ENCODE data around the gene TES. TPM values are rescaled to one million over a fixed set of nuclear protein-coding genes. Genes with fewer than 3 reads are reported as not detected.

The TES gene
- total and polyA plus RNA-seq, 2 of the 13 experiments (the other 11 are each of a cell fraction or from before 2014, with no cell fraction given): 21.6 to 23.0 TPM

- 52% methylated on average over 1 of the region's 1 CpG for WGBS (ENCODE audit: low lambda C conversion rate)
- Histone ChIP-seq H3K79me2 (ENCODE audit: insufficient read depth, low read length) (peaks cover 9% of the 10 kb centered on the region), H3K27ac (ENCODE audit: extremely low read length, insufficient read depth, low read length) (no peak overlapping the region), H3K9me3 (ENCODE audit: low read length) (no peaks in the 10 kb centered on the region), H3K4me1 (ENCODE audit: insufficient read depth, low read length) (peaks cover 7% of the 10 kb centered on the region; the same call in 1 of the 2 replicates), H3K36me3 (replicated peaks in 1 of 2; ENCODE audit: control insufficient read depth in 1 of 2, insufficient read depth in 2 of 2, low read length in 2 of 2) (no peaks in the 10 kb centered on the region), H3K27me3 (ENCODE audit: control insufficient read depth in 1 of 2, insufficient read depth in 2 of 2, low read length in 2 of 2) (no peaks in the 10 kb centered on the region), H3K4me2 (ENCODE audit: low read depth, low read length) (no peak overlapping the region), H3K9ac (ENCODE audit: insufficient read depth, low read depth, low read length) (no peak overlapping the region), H4K20me1 (ENCODE audit: insufficient read depth, low read length) (no peaks in the 10 kb centered on the region), H2AFZ (ENCODE audit: low read length) (no peak overlapping the region), H3K4me3 (replicated peaks in 1 of 3; ENCODE audit: insufficient read depth in 1 of 3, low read depth in 2 of 3, low read length in 3 of 3) (no peak overlapping the region)
- POLR2A ChIA-PET: no interaction called here
- CTCF ChIA-PET (ENCODE audit: low intra/inter-chr PET ratio, low total read pairs): no interaction called here
- no TSS peak for BruUV-seq (replicated peaks)
- FAIRE-seq (no peak), ATAC-seq (no peak), DNase-seq (ENCODE audit: low spot score) (no peak)
- no peak for TF ChIP-seq ZZZ3 (CRISPR knock-in tag; IDR thresholded peaks at IDR 0.05; ENCODE audit: borderline replicate concordance)
- no peak for TF ChIP-seq GFI1 (CRISPR knock-in tag; IDR thresholded peaks at IDR 0.05; ENCODE audit: borderline replicate concordance)
- TF ChIP-seq SOX13 (IDR thresholded peaks at IDR 0.05): no peak
- no peak for TF ChIP-seq SOX13 (CRISPR knock-in tag; conservative IDR thresholded peaks at IDR 0.05 in 1 of 2, IDR thresholded peaks at IDR 0.05 in 1 of 2)
- TF ChIP-seq HNF1B (CRISPR knock-in tag; IDR thresholded peaks at IDR 0.05): no peak
- no peak for TF ChIP-seq TIGD3 (CRISPR knock-in tag; IDR thresholded peaks at IDR 0.05; ENCODE audit: borderline replicate concordance)
- TF ChIP-seq ZNF660 (CRISPR knock-in tag; IDR thresholded peaks at IDR 0.05; ENCODE audit: borderline replicate concordance, low read depth): no peak
- TF ChIP-seq ZNF580 (CRISPR knock-in tag; IDR thresholded peaks at IDR 0.05; ENCODE audit: borderline replicate concordance, low read depth): no peak
- no peak for TF ChIP-seq ZBTB33 (CRISPR knock-in tag; IDR thresholded peaks at IDR 0.05)
- no peak for TF ChIP-seq FIP1L1 (IDR thresholded peaks at IDR 0.05; ENCODE audit: borderline replicate concordance, insufficient read depth, low read depth, low read length)
- no peak for TF ChIP-seq SP140L (CRISPR knock-in tag; IDR thresholded peaks at IDR 0.05; ENCODE audit: borderline replicate concordance)
- TF ChIP-seq HHEX (CRISPR knock-in tag; IDR thresholded peaks at IDR 0.05): no peak
- no peak for TF ChIP-seq ZNF101 (CRISPR knock-in tag; IDR thresholded peaks at IDR 0.05; ENCODE audit: borderline replicate concordance, low read depth)
- TF ChIP-seq KDM1A (CRISPR knock-in tag; IDR thresholded peaks at IDR 0.05): no peak
- no peak for TF ChIP-seq FOXM1 (CRISPR knock-in tag; IDR thresholded peaks at IDR 0.05)
- no peak for TF ChIP-seq KAT7 (CRISPR knock-in tag; IDR thresholded peaks at IDR 0.05; ENCODE audit: borderline replicate concordance)
- intact Hi-C loops (cut with micrococcal nuclease; ENCODE audit: unreplicated experiment): no loop called here
- in situ Hi-C loops (cut with HindIII; ENCODE audit: extremely low pct_ligation_motif_present, low pct_unique_long_range_greater_than_20kb): no loop called here
Observed at GRCh38 chr7:116223588-116223987, 13.2 kb downstream of the TES start.

All from HepG2 (cell line).